Naive B cell (primary cell): ENCODE measurements around the gene TSSK2. TPM values are rescaled to one million over a fixed set of nuclear protein-coding genes. Genes with fewer than 3 reads are reported as not detected.
A peak's percentile ranks its signal among the peaks of the same experiment; 100 is the strongest.

Experiments
- ATAC-seq, 2 donors: fragments of 150-1000 bp; cut with Tn5 transposase; 2 replicates each; pipeline ENCODE4 v1.10.0; 2021; ENCODE audit warnings: low read depth in 2 of 2, mild to moderate bottlenecking in 2 of 2, moderate library complexity in 2 of 2
- DNase-seq: peaks from one replicate; pipeline ENCODE4 v3.0.0; 2022
- H3K27ac Mint-ChIP-seq, 6 donors: one replicate each; pipeline ENCODE4 v1.8.0; 2020 to 2022; ENCODE audit warnings: mild to moderate bottlenecking in 6 of 6, mixed read lengths in 6 of 6, moderate library complexity in 5 of 6, inconsistent platforms in 2 of 6
- H3K27me3 Mint-ChIP-seq, 3 donors: one replicate each; pipeline ENCODE4 v1.8.0; 2021 to 2022; ENCODE audit warnings: mixed read lengths in 3 of 3, mild to moderate bottlenecking in 1 of 3
- H3K36me3 Mint-ChIP-seq, 2 donors: one replicate each; pipeline ENCODE4 v1.8.0; 2020 to 2022; ENCODE audit warnings: mixed read lengths in 2 of 2, inconsistent platforms in 1 of 2, mild to moderate bottlenecking in 1 of 2
- H3K4me1 Mint-ChIP-seq, 3 donors: one replicate each; pipeline ENCODE4 v1.8.0; 2020 to 2022; ENCODE audit warnings: mixed read lengths in 3 of 3, inconsistent platforms in 1 of 3, mild to moderate bottlenecking in 1 of 3, moderate library complexity in 1 of 3
- H3K4me3 Mint-ChIP-seq, 8 donors: one replicate each; pipeline ENCODE4 v1.8.0; 2020 to 2022; ENCODE audit warnings: mild to moderate bottlenecking in 8 of 8, mixed read lengths in 8 of 8, moderate library complexity in 8 of 8, inconsistent platforms in 2 of 8
- H3K9me3 Mint-ChIP-seq, 7 donors: one replicate each; pipeline ENCODE4 v1.8.0; 2020 to 2022; ENCODE audit warnings: mixed read lengths in 7 of 7, mild to moderate bottlenecking in 5 of 7, inconsistent platforms in 2 of 7, moderate library complexity in 1 of 7
- polyA plus RNA-seq, 6 donors: library from polyadenylated mRNA; unstranded; fragments of 300-500 nt; fragmentation: Illumina TruSeq; gene quantifications; one replicate each; pipeline ENCODE4 v1.2.3, GENCODE V29; 2021; ENCODE audit warnings: low read depth in 6 of 6

The TSSK2 gene
- polyA plus RNA-seq, 6 donors from 2014 or later = not detected

DNA sequence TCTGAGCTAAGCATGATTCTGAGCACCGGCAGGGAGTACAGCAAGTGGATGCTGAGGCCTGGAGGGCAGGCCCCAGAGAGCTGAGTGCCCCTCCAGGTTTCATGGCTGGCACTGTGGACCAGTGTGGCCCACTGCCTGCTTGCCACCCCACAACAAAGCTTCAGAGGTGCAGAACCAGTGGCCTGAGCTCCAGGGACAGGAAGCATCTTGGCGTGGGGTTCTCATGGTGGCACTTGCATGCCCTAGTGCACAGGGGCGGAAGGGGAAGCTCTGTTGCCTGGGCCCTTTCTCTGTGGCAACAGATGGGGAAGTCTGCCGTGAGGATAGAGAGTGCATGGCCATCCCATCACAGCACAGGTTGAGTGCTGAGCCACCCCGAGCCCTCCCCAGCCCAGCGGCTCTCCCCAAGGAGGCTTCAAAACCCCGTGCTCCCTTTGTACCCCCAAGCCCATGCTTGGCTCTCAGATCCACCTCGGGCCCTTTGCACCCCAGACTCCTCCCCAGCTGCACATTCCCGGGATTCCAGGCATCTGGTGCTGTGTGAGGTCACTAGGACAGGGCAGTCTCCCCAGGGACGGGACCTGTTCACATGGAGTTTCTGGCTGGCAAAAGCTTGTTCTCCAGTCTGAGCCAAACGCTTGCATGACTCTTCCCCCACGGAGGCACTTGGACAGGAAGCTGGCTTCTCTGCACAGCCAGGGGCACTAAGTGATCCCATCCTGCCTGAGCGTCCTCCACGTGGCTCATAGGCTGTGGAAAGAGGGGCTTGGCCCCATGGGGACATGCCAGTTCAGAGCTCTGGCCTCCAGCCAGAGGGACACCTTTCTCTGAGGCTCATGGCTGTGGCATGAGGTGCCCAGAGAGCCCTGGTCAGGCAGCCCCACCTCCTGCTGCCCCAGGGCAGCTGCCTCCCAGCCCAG is 43.3 kb downstream of the TSSK2 start:
- Mint-ChIP-seq H3K9me3 (no peaks in the 10 kb centered on the region), H3K27ac (peak overlapping the region; percentile 12 to 92 (median 92)), H3K36me3 (no peaks in the 10 kb centered on the region), H3K27me3 (peaks cover 7 to 10% (median 9%) of the 10 kb centered on the region in 3 donors), H3K4me1 (peaks cover 46 to 75% (median 62%) of the 10 kb centered on the region in 3 donors), H3K4me3 (peak overlapping the region; percentile 62 to 96 (median 92))
- DNase-seq (peak; percentile 76), ATAC-seq (peak; percentile 68 to 73)

DNA sequence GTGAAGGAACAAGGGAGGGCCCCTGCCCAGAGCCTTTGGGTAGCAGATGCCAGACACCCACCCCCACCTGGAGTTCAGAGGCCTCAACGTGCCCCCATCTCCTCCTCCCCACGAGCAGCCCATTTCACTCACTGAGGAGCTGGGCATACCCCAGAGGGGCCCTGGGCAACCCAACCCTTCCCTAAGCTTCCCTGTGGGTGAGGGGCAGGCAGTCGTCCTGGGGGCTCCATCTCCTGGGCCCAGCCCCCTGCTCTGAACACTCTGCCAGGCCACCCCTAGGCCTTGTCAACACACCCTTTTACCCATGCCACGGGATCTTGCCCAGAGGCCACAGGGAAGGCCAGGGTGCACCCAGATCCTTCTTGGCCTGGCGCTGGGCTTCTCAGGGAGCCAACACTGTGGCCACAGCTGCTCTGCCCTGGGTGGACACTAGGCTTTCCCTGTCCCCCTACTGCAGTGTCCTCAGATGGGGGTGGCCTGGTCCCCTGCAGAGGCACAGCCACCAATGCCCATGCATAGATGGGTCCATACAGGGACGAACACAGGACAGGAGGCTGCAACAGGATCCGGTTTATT is 44.0 kb downstream of the TSSK2 start:
- ATAC-seq (no peak), DNase-seq (no peak)
- H3K27me3 Mint-ChIP-seq = peaks cover 4 to 5% (median 4%) of the 10 kb centered on the region in 3 donors
- no peaks in the 10 kb centered on the region for H3K36me3 Mint-ChIP-seq
- H3K27ac Mint-ChIP-seq = peak overlapping the region in 2 of 6 donors; percentile 23 to 57
- H3K4me3 Mint-ChIP-seq = peak overlapping the region in 5 of 8 donors; percentile 3 to 96 (median 7)
- H3K9me3 Mint-ChIP-seq = no peaks in the 10 kb centered on the region
- H3K4me1 Mint-ChIP-seq = peaks cover 48 to 74% (median 59%) of the 10 kb centered on the region in 3 donors

DNA sequence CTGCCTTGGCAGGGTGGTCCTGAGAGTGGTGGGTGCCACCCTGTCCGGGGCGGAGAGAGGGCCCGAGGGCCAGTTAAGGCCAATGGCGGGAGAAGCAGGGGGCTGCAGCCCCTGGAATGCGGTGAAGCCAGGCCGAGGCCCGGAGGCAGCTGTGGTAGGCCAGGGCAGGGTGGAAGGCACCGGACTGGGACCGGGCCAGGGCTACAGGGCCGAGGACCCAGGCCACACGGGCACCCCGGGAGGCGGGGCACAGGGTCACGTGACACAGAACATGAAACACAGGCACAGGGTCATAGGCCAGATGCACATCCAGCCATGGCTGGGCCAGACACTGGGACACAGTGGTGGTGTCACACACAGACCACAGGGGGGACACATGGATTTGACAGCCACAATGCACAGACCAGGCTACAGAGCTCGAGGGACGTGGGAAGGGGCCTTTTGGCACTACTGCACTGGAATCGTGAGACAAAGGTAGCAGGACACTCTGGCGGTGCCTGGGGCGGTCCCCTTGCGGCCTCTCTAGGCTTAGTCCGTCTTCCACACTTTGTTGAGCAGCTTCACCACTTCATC is 44.6 kb downstream of the TSSK2 start:
- H3K36me3 Mint-ChIP-seq = no peaks in the 10 kb centered on the region
- H3K4me1 Mint-ChIP-seq = peaks cover 42 to 68% (median 53%) of the 10 kb centered on the region in 3 donors
- H3K27ac Mint-ChIP-seq = peak overlapping the region in 3 of 6 donors; percentile 23 to 70 (median 37)
- H3K27me3 Mint-ChIP-seq = no peaks in the 10 kb centered on the region
- DNase-seq = no peak
- no peaks in the 10 kb centered on the region for H3K9me3 Mint-ChIP-seq
- H3K4me3 Mint-ChIP-seq = peak overlapping the region in 6 of 8 donors; percentile 37 to 96 (median 70)
- ATAC-seq = no peak

DNA sequence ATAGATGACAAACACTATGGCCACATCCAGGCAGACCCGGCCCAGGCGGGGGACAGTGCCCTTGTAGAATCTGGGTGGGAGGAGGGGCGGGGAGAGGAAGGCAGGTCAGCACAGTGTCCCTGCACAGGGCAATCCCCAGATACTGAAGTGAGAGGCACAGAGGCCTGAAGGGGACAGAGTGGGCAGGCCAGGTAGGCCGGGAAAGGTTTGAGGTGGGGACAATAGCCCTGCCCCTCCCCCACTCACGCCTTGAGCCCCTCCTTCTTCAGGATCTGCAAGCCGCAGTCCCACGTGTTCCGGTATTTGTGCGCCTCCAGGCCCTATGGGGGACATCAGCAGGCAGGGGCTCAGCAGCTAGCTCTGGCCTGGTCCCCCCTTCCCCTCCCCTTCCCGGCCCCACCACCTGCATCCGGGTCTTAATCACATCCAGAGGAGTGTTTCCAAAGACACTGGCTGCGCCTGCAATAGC is 45.1 kb downstream of the TSSK2 start:
- peaks cover 37 to 66% (median 50%) of the 10 kb centered on the region in 3 donors for H3K4me1 Mint-ChIP-seq
- H3K36me3 Mint-ChIP-seq = no peaks in the 10 kb centered on the region
- no peaks in the 10 kb centered on the region for H3K9me3 Mint-ChIP-seq
- H3K27me3 Mint-ChIP-seq = no peaks in the 10 kb centered on the region
- peak overlapping the region in 7 of 8 donors; percentile 37 to 85 (median 77) for H3K4me3 Mint-ChIP-seq
- no peak for ATAC-seq
- DNase-seq = no peak
- H3K27ac Mint-ChIP-seq = peak overlapping the region in 4 of 6 donors; percentile 23 to 70 (median 51)

DNA sequence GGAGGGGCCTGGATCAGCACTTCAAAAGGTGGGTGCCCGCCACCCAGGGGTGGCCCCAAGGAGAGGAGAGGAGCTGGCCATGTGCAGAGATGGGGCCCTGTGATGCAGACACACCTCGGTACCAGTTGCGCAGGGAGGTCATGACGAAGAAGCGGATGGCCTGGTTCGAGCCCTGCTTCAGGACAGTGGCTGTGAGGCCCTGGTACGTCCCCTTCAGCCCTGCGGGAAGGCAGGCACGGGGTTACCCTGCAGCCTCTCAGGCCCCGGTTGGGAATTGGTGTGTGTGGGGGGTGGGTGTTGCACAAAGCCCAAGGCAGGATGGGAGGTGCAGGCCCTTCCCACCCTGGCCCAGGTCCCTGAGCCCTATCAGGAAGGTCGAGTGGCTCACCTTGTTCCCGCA is 45.6 kb downstream of the TSSK2 start:
- DNase-seq = no peak
- no peaks in the 10 kb centered on the region for H3K9me3 Mint-ChIP-seq
- peak overlapping the region in 2 of 6 donors; percentile 57 to 60 for H3K27ac Mint-ChIP-seq
- H3K4me1 Mint-ChIP-seq = peaks cover 37 to 69% (median 47%) of the 10 kb centered on the region in 3 donors
- H3K27me3 Mint-ChIP-seq = no peaks in the 10 kb centered on the region
- peak overlapping the region; percentile 45 to 85 (median 76) for H3K4me3 Mint-ChIP-seq
- H3K36me3 Mint-ChIP-seq = no peaks in the 10 kb centered on the region
- no peak for ATAC-seq

DNA sequence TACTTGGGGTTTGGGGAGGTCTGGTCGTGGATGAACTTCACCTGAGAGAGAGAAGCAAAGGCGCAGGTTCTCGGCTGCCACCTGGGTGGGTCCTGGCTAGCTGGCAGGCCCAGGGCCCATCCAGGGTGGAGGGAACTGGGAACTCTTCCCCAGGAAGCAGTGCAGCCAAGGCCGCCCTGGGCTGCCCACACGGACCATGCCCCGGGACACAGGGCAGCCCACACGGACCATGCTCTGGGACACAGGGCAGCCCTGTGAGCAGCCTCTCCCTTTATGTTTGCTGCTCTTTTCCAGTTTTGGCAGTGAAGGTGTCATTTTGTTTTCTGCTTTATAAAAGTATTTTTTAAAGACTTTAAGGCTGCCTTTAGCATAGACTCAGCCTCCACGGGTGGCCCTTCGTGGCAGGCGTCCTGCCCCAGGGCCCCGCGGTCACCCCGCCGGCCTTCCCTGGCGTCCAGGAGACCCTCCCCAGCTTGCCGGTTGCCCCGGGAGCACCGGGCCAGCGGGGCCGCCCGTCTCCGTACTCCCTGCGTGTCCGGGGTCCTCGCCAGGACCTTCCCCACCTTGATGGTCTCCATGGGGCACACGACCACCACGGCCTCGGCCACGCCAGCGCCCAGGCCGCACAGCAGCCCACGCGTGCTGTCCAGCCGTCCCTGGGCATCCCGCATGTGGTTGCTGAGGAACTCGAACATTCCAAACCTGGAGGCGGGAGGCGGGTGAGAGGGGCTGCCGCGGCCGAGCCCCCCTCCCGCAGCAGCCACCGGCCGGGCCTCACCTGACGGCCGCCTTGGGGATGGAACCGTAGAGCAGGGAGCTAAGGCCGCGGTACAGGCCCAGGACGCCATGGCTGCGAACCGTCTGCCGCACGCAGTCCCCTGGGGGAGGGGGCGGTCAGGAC is 46.3 kb downstream of the TSSK2 start:
- Mint-ChIP-seq H3K36me3 (no peaks in the 10 kb centered on the region), H3K4me3 (peak overlapping the region; percentile 45 to 89 (median 76)), H3K27me3 (no peaks in the 10 kb centered on the region), H3K27ac (peak overlapping the region in 3 of 6 donors; percentile 57 to 87 (median 60)), H3K9me3 (no peaks in the 10 kb centered on the region), H3K4me1 (peaks cover 33 to 70% (median 43%) of the 10 kb centered on the region in 3 donors)
- ATAC-seq (no peak), DNase-seq (no peak)

DNA sequence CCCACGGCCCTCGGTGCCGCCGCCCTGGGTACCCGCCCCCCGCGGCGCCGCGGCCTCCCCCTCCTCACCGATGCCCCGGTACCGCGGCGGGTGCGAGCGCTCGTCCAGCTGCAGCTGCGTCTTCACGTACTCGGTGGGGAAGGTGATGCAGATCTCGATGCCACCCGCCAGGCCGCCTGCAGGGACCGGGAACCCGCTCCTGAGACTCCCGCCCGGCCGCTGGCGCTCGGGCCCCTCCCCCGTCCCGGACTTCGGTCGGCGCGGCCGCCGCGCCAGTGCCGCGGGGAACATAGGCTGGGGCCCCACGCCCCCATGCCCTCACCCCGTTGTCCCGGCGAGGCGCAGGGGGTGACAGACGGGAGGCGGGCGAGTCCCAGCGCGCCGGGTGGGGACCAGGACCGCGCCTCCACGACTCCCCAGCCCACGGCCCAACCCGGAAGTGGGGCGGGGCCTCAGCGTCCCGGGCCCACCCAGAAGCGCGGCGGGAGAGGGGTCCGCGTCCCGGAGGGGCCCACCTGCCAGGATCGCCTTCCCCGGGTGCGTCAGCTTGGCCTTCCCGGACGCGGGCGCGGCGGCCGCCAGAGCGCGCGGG is 47.1 kb downstream of the TSSK2 start:
- Mint-ChIP-seq H3K36me3 (no peaks in the 10 kb centered on the region), H3K27ac (peak overlapping the region in 1 of 6 donors; percentile 57), H3K9me3 (no peaks in the 10 kb centered on the region), H3K27me3 (no peaks in the 10 kb centered on the region), H3K4me1 (peaks cover 26 to 67% (median 38%) of the 10 kb centered on the region in 3 donors), H3K4me3 (peak overlapping the region in 5 of 8 donors; percentile 32 to 82 (median 75))
- DNase-seq (peak; percentile 56), ATAC-seq (peak; percentile 37 to 39)

DNA sequence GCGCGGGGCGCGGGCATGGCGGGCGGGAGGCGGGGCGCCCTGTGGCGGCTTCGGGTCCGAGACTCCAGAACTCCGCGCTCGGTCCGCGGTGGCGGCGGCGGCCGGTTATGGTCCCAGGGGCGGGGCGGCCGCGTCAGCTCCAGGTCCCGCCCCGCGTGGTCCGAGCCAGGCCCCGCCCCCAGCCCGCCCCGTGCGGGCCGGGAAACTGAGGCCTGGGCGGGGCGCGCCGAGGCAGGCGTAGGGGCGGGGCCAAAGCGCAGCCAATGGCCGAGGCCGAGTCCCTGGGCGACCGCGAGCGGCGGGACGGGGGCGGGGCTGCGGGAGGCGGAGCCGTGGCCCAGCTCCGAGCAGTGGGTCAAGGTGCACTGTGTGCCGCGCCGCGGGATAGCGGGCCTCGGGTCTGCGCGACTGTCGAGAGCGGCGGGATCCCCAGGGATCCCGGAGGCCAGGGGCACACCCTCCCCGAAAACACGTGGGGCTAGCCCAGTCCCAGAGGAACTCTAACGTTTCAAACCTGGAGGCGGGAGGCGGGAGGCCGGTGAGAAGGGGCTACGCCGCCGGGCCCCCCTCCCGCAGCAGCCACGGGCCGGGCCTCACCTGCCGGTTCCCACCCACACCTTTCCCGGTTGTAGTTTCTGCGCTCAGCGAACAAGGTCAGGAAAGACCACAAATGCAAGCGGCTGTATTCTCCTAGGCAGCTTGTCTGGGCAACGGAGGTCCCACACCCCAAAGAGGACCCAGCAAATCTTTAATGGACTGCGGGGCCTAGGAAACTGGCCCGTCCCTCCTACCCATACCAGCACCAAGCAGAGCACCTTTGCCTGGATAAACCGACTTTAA is 47.8 kb downstream of the TSSK2 start, which contains the start of gene SLC25A1:
Gene SLC25A1 (minus strand): TSS at position 80 of the 840 bp plus-strand sequence. CDS start 63 bp downstream, at position 17.
- H3K27me3 Mint-ChIP-seq = peaks cover 0 to 4% (median 0%) of the 10 kb centered on the region in 3 donors
- peak within 1 kb of the TSS; percentile 79 to 99 (median 91) for H3K4me3 Mint-ChIP-seq
- peak within 1 kb of the TSS; percentile 40 to 93 (median 76) for H3K27ac Mint-ChIP-seq
- no peaks in the 10 kb centered on the region for H3K36me3 Mint-ChIP-seq
- no peaks in the 10 kb centered on the region for H3K9me3 Mint-ChIP-seq
- peaks cover 21 to 60% (median 31%) of the 10 kb centered on the region in 3 donors for H3K4me1 Mint-ChIP-seq
- DNase-seq = peak; percentile 66
- peak; percentile 61 to 63 for ATAC-seq

DNA sequence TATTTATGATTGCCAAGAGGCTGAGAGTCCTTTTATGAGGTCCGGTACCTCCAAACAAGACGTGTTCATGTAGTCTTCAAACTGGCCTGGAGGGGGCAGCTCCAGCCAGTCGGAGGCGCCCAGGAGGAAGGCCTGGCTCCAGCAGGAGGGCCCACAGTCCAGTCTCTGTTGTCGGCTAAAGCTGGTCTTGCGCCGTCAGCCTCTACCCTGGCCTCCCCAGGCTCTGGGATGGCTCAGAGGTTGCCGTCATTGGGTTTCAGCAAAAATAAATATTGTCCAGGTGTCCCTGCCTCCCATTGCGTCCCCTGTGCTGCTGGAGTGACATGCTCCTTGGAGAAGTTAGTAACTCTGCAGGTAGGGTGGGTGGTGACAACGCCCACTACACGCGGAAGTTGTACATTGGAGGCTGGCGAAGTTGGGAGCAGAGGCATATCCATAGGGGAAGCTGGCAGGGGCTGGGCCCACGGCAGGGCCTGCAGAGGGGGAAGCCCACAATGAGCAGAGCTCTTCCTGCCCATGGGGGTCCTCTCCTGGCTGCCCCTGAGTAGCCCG is 48.5 kb downstream of the TSSK2 start:
- no peaks in the 10 kb centered on the region for H3K36me3 Mint-ChIP-seq
- H3K4me1 Mint-ChIP-seq = peaks cover 14 to 53% (median 24%) of the 10 kb centered on the region in 3 donors
- peak overlapping the region; percentile 79 to 99 (median 91) for H3K4me3 Mint-ChIP-seq
- peaks cover 0 to 8% (median 0%) of the 10 kb centered on the region in 3 donors for H3K27me3 Mint-ChIP-seq
- H3K27ac Mint-ChIP-seq = peak overlapping the region; percentile 40 to 93 (median 70)
- no peaks in the 10 kb centered on the region for H3K9me3 Mint-ChIP-seq
- peak; percentile 61 for DNase-seq
- peak; percentile 59 for ATAC-seq

DNA sequence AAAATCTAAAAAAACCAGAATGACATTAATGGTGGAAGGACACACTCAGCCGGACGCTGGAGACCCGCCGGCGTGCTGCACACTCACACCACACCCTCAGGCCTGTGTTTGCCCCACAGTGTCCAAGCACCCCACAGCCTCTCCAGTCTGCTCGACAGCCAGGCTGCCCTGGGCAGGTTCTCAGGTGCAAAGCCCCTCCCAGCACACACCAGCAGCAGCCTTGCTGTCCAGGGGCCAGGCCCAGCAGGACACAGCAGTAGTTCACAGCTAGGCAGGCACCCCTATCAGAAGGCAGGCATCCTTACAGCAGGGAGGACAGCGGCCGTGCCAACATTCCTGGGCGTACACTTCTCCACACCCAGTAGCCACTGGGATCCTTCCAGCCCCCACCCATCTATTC is 49.1 kb downstream of the TSSK2 start:
- DNase-seq (no peak), ATAC-seq (no peak)
- H3K4me1 Mint-ChIP-seq = peaks cover 10 to 46% (median 18%) of the 10 kb centered on the region in 3 donors
- H3K36me3 Mint-ChIP-seq = no peaks in the 10 kb centered on the region
- H3K4me3 Mint-ChIP-seq = peak overlapping the region in 1 of 8 donors; percentile 99
- H3K9me3 Mint-ChIP-seq = no peaks in the 10 kb centered on the region
- H3K27ac Mint-ChIP-seq = no peak overlapping the region
- peaks cover 0 to 10% (median 0%) of the 10 kb centered on the region in 3 donors for H3K27me3 Mint-ChIP-seq

DNA sequence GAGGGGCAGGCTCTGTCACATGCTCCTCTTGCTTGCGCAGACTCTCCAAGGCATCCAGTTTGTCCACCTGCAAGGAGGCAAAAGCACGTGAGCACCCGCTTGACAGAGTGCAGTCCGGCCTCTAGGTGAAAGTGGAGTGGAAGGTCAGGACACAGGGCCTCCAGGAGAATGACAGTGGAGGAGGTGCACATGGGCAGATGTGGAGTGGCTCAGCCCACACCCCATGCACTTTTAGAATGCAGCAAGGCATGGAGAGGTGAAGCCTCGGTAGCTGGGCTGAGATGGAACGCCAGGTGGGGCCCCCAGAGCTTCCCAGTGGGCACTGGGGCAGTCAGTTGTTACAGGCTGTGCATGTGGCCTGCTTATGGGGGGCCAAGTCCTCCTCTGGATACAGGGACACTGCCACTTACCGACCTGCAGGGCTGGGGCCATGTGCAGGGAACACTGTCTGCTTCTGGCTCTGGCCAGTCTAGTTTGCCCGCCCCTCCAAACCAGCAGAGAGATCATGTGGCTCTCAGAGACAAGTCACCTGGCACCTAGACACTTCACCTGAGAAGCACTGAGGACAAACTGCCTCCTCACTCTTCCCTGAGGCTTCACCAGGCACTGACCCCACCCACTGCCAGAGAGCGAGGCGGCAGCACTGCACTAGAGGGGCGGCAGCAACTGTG is 49.8 kb downstream of the TSSK2 start:
- no peaks in the 10 kb centered on the region for H3K9me3 Mint-ChIP-seq
- peaks cover 7 to 40% (median 14%) of the 10 kb centered on the region in 3 donors for H3K4me1 Mint-ChIP-seq
- ATAC-seq = no peak
- peaks cover 0 to 10% (median 0%) of the 10 kb centered on the region in 3 donors for H3K27me3 Mint-ChIP-seq
- H3K27ac Mint-ChIP-seq = no peak overlapping the region
- DNase-seq = no peak
- peak overlapping the region in 2 of 8 donors; percentile 20 to 31 for H3K4me3 Mint-ChIP-seq
- no peaks in the 10 kb centered on the region for H3K36me3 Mint-ChIP-seq
